Measurements from ENCODE around the gene LRRC61.

LRRC61 gene

DNA sequence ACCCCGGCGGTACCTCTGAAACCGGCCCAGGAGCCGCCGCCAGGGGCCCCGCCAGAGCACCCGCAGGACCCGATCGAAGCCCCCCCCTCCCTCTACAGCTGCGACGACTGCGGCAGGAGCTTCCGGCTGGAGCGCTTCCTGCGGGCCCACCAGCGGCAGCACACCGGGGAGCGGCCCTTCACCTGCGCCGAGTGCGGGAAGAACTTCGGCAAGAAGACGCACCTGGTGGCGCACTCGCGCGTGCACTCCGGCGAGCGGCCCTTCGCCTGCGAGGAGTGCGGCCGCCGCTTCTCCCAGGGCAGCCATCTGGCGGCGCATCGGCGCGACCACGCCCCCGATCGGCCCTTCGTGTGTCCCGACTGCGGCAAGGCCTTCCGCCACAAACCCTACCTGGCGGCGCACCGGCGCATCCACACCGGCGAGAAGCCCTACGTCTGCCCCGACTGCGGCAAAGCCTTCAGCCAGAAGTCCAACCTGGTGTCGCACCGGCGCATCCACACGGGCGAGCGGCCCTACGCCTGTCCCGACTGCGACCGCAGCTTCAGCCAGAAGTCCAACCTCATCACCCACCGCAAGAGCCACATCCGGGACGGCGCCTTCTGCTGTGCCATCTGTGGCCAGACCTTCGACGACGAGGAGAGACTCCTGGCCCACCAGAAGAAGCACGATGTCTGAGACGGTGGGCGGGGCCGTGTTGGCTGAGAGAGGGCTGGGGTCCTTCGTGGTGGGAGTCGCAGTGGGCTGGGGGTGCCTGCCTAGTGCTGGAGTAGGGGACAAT lies 49.3 kb downstream of the LRRC61 start:
- DNase-seq = no peak

DNA sequence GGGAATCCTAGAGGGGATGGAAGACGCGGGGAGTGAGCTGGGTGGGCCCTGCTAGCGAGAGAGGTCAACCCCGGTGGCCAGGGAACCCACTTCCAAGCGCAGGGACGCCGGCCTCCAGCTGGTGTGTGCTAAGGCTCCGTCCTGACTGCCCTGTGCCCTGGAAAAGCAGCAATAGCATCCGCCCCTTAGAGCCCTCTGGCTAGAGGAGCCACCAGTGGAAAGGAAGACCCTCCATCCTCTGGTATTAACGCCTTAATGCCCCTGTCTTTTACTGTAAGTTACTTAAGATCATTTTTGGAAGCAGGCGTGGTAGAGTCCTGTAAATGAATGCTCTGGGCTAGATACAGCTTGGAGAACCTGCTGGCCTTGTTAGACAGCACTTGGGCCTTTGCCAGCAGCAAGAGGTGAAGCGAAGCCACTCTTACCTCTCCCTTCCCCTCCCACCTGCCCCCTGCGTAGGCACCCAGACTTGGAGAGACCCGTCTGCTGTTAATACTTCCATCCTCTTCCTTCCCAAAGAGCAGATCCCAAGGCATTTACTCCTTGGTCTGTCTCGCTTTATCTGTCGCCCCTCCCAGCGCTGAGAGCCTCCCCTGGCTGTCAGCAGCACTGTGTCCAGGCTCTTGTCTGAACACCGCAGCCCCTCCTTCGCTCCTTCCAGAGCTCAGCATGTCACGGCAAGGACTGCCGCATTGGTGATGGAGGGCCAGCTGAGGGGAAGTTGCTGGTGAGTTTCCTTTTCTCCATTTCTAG lies 50.1 kb downstream of the LRRC61 start:
- DNase-seq = no peak

DNA sequence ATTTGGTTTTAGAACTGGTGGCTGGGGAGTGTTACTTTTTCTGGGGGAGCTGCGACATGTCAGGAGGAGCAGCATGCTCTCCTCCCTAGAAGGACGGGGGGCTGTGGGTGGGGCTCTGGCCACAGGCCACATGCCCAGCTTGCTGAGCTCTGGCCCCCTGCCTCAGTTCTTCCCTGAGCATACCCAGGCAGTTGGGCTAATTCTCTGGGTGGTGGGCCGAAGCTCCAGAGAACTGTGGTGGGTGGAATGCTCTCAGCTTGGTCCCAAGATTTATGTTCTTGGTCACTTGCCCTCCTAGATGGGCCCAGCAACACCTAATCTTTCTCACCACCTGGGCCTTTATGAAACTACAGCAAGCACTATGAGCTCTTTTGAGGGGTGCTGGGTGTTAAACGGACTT lies 50.9 kb downstream of the LRRC61 start:
- DNase-seq = no peak

DNA sequence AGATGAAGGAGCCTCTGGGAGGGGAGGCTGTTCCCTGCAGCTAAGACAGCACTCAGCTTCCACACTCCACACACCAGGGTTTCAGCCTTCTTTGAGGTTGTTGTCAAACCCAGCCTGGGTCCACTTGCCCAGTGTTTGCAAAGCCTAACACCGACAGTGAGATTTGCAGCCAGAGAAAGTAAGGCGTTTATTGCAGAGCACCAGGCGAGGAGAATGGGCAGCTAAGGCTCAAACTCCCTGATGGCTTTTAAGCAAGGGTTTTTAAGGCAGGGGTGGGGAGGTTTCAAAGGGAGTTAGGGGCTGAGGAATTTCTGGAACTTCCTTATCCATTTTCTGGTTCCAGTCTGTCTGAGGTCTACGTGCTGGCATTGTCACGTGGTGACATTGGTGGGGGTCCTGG lies 51.3 kb downstream of the LRRC61 start:
- no peak for DNase-seq

DNA sequence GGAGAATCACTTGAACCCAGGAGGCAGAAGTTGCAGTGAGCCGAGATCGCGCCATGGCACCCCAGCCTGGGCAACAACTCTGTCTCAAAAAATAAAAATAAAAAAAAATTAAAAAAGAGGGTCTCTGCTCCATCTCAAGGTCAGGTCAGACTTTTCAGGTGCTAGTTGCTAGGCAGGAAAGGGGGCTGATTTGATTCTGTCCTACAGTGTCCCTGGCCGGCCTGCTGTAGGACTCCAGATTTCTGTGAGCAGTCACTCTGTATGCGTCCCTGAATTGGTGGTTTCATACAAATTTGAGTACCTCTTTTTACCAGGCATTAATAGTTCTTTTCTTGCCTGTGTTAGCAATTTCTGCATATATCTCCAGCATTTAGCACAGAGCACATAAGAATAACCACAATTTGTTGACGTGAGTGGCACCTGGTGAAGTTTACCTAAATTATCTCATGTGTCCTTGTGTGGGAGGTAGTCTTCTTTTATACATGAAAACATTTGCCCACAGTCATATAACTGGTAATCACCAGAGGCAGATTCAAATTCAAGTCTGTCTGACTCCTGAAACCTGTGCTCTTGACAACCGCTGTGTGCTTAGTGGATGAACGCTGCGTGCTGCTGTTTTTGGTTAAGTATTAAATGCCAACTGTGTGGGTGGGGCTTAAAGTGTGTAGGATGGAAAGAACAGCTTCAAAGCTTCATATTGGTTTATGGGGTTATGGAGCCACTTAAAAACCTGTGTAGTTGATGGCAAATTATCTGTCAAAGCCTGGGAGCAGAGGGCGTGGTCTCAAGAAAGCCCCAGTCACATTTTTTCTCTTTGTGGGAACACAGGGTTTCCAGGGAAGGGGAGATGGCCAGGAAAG lies 52.7 kb downstream of the LRRC61 start:
- no peak for DNase-seq

DNA sequence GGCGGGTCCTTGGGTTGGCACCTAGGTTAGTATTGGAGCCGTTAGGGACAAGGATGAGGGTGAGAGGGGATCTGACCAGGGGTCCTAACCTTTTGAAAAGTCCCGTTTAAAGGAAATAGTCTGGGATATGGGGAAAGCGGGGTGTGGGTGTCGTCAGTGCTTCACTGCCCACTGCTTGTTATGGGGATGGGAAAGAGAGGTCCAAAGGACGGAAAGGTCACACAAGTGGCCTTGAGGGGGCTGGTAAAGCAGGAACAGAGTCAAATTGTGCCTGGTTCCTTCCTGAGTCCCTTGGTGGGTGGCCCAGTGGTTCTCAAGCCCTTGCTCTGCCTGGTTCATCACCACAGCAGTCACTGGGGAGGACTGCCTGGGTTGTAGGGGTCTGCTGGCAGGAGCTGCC lies 53.4 kb downstream of the LRRC61 start:
- DNase-seq = no peak

DNA sequence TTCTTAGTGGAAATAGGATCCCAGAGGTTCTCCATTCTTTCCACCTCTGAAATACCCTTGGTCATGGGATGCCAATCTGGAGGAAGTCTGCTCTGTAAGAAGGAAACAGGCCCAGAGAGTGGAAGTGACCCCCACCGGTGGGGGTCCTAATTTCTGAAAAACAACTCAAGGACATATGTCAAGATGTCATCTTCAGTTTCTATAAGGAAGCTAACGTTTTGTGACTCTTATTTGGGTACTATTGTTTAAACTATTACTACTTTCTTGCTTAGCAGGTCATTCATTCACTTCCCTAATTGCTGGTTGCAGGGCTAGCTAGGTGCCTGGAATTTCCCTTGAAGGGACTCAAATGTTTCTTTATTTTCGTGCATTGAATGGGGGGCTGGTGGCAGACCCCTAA lies 54.0 kb downstream of the LRRC61 start:
- peak; percentile 62 for DNase-seq

DNA sequence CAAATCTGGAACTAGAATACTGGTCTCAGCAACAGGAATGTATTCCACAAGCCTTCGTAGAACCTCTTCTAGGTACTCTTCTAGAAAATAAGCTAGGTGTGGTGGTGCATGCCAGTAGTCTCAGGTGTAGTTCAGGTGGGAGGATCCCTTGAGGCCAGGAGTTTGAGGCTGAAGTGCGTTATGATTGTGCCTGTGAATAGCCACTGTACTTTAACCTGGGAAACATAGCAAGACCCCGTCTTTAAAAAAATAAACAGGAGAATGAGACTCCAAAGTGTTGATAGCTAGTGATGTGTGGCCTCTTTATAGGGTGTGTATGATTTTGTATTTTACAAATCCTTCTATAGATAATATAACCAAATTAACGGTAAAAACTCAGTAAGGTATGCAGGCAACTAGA lies 54.5 kb downstream of the LRRC61 start:
- DNase-seq = no peak

DNA sequence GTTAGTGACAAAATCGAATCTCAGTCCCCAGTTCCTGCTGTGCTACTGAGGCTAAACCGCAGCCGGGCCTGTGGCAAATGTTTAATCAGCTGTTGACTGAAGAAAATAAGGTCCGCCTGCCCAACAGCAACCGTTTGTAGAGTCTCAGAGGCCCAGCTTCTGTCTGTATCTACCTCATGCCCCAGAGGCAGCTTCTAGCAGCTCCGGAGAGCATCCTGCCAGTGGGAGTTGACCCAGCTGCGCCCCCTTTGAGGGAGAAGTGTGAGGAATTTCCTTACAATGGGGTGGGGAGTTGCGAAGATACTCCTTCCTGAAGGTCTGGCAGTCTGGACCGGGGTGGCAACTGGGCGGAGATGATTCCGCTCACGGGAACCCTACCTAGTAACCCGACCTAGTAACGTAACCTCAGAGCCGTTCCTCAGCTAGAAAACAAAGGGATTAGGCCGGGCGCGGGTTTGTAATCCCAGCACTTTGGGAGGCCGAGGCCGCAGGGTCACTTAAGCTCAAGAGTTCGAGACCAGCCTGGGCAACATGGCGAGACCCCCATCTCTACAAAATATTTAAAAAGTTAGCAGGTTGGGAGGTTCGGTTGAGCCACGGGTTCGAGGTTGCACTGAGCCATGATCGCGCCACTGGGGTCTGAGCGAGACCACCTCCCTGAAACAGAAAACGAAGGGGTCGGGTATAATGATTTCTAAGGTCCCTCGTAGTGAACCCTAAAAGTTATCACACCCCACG lies 55.1 kb downstream of the LRRC61 start:
- peak; percentile 34 for DNase-seq

DNA sequence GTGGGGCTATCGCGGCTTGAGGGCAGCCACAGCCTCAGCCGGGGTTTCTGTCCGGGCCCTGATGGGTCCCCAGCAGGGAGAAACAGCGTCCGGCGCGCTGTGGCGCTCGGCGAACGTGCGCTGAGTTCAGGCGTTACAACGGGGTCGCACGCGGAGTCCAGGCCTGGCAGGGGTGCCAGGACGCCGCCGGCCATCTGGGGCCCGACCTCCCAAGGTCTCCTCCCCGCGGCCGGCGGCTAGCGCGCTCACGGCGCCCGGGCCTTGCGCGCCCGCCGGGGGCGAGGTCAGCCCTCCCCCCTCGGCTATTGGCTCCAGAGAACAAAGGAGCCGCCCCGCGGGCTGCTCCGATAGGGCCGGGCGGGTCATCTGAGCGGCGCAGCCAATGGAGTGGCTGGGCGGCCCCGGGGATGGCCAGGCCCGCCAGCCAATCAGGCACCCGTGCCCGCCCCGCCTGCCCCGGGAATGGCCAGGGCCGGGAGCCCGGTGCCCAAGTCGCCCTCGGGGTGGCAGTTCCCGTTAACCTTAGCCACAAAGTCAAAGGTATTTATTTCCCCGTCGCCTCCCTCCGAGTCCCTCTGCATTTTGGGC lies 55.8 kb downstream of the LRRC61 start, which contains the start of gene ZNF775:
TSS of gene ZNF775 (plus strand) at position 478 of the 588 bp plus-strand sequence. CDS start 9,141 bp downstream, outside the sequence.
- peak; percentile 98 for DNase-seq

DNA sequence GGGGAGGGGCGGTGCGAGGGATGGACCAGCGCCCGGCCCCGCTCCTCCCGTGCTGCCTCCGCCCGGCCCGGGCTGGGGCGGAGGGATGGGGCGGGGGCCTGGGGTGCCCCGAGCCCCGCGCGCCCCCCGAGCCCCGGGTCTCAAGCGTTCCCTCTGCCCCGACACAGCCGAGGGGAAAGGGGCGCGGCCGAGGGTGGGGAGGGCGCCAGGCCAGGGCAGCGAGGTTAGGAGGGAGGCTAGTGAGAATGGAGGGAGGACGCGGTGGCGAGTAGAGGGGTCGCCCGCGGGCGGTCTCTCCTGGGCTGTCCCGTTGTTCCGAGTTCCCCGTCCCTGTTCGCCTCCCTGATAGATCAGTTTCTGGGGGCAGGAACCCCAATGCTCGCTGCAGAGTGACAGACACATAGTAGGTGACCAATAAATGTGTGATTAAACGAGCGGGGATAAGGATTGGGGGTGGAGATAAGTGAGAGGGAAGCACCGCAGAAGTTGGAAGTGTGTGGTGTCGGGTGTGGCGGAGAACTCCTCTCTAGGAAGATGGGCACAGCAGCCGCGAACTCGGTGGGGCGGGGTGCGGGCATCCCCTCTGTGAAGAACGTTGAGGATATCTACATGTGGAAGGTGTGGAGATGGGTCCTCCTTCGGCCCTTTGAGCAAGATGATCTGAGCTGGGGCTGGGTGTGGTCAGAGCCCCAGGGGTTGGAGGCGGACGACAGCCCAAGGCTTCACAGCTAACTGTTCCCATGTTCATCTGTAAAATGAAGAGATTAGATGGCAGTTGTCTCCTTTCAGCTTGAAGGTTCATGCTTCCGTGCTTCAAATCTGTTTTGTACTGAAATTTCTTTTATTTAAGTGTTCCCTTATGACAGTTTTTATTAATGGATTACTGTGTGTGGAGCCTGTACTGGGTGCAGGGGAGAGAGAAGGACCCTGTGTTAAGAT lies 56.6 kb downstream of the LRRC61 start:
- DNase-seq = peak; percentile 20

DNA sequence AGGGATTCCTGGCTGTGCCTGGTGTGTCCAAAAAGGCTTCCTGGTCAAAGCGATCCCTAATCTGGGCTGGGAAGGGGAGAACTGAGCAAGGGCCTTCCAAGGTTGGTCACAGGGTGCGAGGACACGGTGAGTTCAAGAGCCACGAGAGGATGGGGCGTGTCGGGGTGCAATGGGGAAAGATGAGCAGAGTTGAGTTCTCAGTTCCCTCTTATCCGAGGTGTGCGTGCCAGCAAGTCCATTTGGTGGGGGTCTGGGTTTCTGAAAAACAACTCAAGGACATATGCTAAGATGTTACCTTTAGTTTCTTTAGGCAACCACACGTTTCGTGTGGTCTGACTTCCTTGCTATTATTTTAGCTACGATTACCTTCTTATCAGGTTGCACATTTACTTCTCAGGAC lies 57.3 kb downstream of the LRRC61 start:
- DNase-seq = no peak

DNA sequence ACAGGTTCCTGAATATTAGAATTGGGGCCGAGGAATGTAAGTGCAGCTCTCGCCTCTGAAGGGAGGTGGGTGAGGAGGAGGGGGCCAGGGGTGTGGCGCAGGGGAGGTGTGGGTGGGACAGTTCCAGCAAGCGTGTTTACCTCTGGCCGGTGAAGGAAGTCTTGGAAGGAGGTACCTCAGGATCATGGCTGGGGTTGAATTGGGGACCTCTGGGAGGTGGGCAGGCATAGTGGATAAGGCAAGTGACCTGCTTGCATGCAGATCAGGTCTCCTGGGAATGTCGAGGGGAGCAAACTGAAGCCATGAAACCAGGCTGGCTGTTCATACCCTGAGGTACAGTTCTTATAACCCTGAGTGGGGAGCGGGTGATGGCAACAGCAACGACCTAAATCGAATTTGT lies 57.9 kb downstream of the LRRC61 start:
- DNase-seq = no peak

DNA sequence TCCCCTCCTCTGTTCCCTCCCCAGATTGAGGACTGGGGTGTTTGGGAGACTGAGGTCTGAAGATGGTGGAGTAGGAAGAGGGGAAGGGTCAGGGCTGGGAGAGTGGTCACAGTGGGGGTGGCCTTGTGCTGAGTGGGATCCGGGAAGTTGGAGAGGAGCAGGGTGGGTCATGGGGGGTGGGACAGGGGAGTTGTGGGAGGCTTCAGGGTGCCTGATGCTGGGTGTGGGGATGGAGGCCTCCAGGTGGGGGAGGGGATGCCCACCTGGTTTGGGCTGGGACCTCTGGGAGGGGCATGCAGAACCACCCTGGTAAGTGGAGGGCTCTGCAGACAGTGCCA lies 58.6 kb downstream of the LRRC61 start:
- no peak for DNase-seq

DNA sequence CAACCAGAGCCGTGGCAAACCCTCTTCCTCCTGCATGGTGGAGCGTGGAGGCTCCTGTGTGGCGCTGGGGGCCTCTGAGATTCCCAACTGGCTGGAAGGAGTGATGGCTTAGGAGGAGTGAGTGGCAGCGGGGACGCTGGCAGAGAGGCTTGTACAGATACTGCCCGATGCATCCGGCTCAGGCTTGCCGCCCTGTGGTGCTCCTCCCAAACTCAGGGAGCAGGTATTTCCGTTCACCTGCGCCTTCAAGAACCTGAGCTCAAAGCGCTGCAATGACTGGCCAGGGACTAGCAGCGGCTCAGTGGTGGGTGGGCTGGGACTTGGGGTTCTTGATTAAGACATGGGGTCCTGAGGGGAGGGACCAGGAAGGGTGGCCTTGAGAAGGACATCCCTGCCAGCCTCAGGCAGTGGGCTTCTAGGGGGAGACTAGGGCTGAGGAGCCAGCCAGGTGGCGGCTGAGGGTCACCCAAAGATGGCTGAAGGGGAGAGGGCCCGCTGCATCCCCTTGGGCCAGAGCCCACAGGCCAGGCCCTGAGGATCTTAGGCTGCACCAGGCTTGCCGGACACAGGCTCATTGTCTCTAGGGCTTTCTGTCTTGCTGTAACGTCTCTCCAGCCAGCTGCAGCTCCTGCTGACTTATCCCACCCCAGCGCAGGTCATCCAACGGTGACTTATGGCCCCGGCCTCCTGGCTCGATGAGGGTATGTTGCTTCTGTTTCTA lies 59.1 kb downstream of the LRRC61 start:
- DNase-seq = no peak

DNA sequence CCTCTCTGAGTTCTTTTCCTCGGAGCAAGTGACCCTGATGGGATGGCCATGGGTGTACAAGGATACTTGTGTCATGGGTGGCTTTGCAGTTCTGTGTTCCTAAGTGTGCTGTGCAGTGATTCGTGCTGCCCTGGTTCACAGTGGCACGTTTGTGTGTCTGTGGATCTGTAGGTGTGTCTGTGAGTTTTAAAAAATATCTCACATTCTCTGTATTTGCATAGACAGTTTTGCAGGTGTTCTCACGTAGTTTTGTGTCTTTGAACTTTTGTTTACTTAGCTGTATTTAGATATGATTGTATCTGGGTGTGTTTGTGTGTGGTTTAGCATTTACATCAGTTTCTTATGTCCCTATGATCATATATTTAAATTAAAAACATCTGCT lies 59.7 kb downstream of the LRRC61 start:
- no peak for DNase-seq

DNA sequence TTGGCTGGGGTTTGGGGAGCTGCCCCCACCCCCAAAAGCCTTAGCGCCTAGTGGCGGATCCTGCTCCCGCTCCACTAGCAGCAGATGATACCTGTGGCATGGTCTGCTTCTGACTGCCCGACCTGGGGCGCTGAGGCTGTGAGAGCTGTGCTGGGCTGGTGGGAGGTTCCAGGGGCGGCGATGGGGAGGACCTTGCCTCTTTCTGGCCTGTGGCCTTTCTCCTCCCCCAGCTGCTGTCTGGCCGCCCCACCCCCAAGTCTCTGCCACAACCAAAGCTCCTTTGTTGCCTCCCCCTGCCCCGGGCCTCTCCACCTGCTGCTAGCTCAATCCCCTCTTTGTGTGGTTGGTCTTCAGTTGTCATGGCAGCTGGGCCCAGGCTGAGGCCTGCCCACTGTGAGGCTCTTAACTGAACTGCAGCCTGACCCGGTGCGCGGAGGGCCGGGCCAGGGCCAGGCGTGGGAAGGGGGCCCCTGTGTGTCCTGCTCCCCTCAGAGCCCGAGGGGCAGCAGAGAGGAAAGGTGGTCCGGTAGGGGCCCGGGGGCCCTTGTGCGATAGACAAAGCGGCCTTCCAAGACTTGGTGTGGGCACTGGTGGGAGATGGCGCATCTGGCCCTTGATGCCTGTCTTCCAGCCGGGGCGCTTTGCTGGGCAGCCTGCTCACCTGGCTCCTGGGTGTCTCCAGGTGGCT lies 60.7 kb downstream of the LRRC61 start:
- DNase-seq = no peak

DNA sequence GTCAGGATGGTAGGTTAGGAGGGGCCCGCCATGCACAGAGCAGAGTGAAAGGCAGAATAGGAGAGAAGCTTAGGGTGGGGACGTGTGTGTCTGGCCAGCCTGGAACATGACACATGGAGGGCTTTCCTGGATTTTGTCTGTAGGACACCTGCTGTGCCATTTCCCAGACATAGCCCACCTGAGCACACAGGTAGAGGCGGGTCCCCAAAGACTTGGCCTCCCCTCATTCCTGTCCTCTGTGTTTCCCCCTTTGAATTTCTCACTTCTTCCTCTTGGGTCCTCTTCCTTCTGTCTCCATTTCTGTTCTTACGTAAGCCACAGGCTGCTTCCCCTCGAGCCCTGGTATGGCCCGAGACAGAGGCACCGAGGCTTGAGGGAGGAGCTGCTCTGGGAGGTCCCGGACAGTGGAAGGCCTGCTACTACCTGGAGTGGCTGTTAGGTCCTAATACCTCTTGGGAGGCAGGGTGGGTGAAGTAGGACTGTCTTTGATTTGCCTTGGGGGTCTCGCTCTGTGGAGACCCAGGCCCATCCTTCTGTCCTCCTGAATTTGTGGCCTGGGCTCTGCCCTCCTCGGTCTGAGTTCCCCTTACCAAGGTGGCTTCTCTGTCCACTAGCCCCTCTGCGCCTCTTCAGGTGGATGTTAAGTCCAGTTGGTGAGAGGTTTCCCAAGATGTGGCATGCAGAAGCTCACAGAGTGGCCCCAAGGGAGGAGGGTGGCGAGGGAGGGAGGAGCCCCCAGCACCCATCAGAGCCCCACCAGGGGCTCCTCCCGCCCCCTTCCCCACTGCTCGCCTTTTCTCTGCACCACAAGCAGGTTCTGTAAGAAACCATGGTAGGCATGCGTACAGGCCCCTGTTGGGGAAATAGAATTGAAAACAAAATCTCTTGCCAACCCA lies 61.5 kb downstream of the LRRC61 start:
- DNase-seq = peak; percentile 64

DNA sequence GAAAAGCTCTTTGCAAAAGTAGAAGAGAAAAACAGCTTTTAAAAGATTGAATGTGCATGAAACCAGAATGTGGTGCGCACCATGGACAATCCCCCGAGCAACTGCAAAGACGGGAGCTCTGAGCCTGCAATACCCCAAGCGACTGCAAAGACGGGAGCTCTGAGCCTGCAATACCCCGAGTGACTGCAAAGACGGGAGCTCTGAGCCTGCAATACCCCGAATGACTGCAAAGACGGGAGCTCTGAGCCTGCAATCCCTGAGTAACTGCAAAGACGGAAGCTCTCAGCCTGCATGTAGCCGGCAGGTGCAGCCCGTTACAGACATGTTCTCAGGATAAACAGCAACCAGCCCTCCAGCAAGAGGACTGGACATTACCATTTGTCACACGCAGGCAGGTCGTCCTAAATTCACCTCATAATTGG lies 62.2 kb downstream of the LRRC61 start:
- no peak for DNase-seq
